ENCODE data around the gene P2RX7. TPM values are rescaled to one million over a fixed set of nuclear protein-coding genes. Genes with fewer than 3 reads are reported as not detected.

Gene P2RX7
- total RNA-seq, 1 experiment from 2014 or later = 0.55 TPM

DNA sequence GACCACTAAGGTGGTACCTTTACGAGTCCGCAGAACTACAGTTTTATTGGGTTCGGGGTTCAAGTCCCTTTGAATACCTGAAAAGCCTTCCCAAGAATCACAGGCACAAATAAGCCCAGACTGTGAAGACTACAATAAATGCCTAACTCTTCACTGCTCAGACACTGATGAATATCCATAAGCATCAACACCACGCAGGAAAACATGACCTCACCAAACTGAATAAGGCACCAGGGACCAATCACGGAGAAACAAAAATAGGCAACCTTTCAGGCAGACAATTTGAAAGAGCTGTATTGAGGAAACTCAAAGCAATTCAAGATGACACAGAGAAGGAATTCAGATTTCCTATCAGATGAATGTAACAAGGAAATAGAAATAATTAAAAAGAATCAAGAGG, 24.2 kb upstream of the P2RX7 start:
- POLR2A ChIA-PET = no interaction called here
- Mint-ChIP-seq H3K9me3 (peaks cover 10% of the 10 kb centered on the region), H3K4me3 (no peak overlapping the region), H3K27ac (no peak overlapping the region), H3K4me1 (no peaks in the 10 kb centered on the region), H3K27me3 (ENCODE audit: low read depth) (no peaks in the 10 kb centered on the region), H3K36me3 (no peaks in the 10 kb centered on the region)
- ATAC-seq (no peak), DNase-seq (ENCODE audit: low spot score) (no peak)
- CTCF ChIA-PET = interaction anchor here (2.3 kb wide), 1 partner anchor 103 kb away, joined by 11 read pairs; no protein-coding TSS in a partner anchor
- TF ChIP-seq FOXP4 (CRISPR knock-in tag; IDR thresholded peaks at IDR 0.05) (no peak), RELA (CRISPR knock-in tag; IDR thresholded peaks at IDR 0.05; ENCODE audit: borderline replicate concordance) (no peak), JAZF1 (CRISPR knock-in tag; IDR thresholded peaks at IDR 0.05) (no peak), NR1H2 (CRISPR knock-in tag; IDR thresholded peaks at IDR 0.05) (no peak), FOXK1 (CRISPR knock-in tag; IDR thresholded peaks at IDR 0.05) (no peak), ZNF396 (CRISPR knock-in tag; IDR thresholded peaks at IDR 0.05; ENCODE audit: borderline replicate concordance) (no peak), CREM (CRISPR knock-in tag; IDR thresholded peaks at IDR 0.05) (no peak), GTF2I (CRISPR knock-in tag; conservative IDR thresholded peaks at IDR 0.05) (no peak), ERG (CRISPR knock-in tag; IDR thresholded peaks at IDR 0.05) (no peak), ZNF671 (CRISPR knock-in tag; IDR thresholded peaks at IDR 0.05) (no peak), ZSCAN18 (CRISPR knock-in tag; IDR thresholded peaks at IDR 0.05) (no peak), ZNF219 (CRISPR knock-in tag; IDR thresholded peaks at IDR 0.05; ENCODE audit: borderline replicate concordance) (no peak), GRHL2 (CRISPR knock-in tag; IDR thresholded peaks at IDR 0.05; ENCODE audit: insufficient replicate concordance, severe bottlenecking) (no peak)
- TF ChIP-seq, protein P1, sequence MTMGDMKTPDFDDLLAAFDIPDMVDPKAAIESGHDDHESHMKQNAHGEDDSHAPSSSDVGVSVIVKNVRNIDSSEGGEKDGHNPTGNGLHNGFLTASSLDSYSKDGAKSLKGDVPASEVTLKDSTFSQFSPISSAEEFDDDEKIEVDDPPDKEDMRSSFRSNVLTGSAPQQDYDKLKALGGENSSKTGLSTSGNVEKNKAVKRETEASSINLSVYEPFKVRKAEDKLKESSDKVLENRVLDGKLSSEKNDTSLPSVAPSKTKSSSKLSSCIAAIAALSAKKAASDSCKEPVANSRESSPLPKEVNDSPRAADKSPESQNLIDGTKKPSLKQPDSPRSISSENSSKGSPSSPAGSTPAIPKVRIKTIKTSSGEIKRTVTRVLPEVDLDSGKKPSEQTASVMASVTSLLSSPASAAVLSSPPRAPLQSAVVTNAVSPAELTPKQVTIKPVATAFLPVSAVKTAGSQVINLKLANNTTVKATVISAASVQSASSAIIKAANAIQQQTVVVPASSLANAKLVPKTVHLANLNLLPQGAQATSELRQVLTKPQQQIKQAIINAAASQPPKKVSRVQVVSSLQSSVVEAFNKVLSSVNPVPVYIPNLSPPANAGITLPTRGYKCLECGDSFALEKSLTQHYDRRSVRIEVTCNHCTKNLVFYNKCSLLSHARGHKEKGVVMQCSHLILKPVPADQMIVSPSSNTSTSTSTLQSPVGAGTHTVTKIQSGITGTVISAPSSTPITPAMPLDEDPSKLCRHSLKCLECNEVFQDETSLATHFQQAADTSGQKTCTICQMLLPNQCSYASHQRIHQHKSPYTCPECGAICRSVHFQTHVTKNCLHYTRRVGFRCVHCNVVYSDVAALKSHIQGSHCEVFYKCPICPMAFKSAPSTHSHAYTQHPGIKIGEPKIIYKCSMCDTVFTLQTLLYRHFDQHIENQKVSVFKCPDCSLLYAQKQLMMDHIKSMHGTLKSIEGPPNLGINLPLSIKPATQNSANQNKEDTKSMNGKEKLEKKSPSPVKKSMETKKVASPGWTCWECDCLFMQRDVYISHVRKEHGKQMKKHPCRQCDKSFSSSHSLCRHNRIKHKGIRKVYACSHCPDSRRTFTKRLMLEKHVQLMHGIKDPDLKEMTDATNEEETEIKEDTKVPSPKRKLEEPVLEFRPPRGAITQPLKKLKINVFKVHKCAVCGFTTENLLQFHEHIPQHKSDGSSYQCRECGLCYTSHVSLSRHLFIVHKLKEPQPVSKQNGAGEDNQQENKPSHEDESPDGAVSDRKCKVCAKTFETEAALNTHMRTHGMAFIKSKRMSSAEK (CRISPR knock-in tag; IDR thresholded peaks at IDR 0.05; ENCODE audit: borderline replicate concordance) = no peak
- TF ChIP-seq, protein P2, sequence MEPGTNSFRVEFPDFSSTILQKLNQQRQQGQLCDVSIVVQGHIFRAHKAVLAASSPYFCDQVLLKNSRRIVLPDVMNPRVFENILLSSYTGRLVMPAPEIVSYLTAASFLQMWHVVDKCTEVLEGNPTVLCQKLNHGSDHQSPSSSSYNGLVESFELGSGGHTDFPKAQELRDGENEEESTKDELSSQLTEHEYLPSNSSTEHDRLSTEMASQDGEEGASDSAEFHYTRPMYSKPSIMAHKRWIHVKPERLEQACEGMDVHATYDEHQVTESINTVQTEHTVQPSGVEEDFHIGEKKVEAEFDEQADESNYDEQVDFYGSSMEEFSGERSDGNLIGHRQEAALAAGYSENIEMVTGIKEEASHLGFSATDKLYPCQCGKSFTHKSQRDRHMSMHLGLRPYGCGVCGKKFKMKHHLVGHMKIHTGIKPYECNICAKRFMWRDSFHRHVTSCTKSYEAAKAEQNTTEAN (CRISPR knock-in tag; IDR thresholded peaks at IDR 0.05) = no peak
- TF ChIP-seq, protein P3, sequence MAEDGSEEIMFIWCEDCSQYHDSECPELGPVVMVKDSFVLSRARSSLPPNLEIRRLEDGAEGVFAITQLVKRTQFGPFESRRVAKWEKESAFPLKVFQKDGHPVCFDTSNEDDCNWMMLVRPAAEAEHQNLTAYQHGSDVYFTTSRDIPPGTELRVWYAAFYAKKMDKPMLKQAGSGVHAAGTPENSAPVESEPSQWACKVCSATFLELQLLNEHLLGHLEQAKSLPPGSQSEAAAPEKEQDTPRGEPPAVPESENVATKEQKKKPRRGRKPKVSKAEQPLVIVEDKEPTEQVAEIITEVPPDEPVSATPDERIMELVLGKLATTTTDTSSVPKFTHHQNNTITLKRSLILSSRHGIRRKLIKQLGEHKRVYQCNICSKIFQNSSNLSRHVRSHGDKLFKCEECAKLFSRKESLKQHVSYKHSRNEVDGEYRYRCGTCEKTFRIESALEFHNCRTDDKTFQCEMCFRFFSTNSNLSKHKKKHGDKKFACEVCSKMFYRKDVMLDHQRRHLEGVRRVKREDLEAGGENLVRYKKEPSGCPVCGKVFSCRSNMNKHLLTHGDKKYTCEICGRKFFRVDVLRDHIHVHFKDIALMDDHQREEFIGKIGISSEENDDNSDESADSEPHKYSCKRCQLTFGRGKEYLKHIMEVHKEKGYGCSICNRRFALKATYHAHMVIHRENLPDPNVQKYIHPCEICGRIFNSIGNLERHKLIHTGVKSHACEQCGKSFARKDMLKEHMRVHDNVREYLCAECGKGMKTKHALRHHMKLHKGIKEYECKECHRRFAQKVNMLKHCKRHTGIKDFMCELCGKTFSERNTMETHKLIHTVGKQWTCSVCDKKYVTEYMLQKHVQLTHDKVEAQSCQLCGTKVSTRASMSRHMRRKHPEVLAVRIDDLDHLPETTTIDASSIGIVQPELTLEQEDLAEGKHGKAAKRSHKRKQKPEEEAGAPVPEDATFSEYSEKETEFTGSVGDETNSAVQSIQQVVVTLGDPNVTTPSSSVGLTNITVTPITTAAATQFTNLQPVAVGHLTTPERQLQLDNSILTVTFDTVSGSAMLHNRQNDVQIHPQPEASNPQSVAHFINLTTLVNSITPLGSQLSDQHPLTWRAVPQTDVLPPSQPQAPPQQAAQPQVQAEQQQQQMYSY (CRISPR knock-in tag; IDR thresholded peaks at IDR 0.05) = no peak
- TF ChIP-seq, protein P4, sequence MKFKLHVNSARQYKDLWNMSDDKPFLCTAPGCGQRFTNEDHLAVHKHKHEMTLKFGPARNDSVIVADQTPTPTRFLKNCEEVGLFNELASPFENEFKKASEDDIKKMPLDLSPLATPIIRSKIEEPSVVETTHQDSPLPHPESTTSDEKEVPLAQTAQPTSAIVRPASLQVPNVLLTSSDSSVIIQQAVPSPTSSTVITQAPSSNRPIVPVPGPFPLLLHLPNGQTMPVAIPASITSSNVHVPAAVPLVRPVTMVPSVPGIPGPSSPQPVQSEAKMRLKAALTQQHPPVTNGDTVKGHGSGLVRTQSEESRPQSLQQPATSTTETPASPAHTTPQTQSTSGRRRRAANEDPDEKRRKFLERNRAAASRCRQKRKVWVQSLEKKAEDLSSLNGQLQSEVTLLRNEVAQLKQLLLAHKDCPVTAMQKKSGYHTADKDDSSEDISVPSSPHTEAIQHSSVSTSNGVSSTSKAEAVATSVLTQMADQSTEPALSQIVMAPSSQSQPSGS (CRISPR knock-in tag; IDR thresholded peaks at IDR 0.05; ENCODE audit: borderline replicate concordance, low read depth) = no peak
- TF ChIP-seq, protein P5, sequence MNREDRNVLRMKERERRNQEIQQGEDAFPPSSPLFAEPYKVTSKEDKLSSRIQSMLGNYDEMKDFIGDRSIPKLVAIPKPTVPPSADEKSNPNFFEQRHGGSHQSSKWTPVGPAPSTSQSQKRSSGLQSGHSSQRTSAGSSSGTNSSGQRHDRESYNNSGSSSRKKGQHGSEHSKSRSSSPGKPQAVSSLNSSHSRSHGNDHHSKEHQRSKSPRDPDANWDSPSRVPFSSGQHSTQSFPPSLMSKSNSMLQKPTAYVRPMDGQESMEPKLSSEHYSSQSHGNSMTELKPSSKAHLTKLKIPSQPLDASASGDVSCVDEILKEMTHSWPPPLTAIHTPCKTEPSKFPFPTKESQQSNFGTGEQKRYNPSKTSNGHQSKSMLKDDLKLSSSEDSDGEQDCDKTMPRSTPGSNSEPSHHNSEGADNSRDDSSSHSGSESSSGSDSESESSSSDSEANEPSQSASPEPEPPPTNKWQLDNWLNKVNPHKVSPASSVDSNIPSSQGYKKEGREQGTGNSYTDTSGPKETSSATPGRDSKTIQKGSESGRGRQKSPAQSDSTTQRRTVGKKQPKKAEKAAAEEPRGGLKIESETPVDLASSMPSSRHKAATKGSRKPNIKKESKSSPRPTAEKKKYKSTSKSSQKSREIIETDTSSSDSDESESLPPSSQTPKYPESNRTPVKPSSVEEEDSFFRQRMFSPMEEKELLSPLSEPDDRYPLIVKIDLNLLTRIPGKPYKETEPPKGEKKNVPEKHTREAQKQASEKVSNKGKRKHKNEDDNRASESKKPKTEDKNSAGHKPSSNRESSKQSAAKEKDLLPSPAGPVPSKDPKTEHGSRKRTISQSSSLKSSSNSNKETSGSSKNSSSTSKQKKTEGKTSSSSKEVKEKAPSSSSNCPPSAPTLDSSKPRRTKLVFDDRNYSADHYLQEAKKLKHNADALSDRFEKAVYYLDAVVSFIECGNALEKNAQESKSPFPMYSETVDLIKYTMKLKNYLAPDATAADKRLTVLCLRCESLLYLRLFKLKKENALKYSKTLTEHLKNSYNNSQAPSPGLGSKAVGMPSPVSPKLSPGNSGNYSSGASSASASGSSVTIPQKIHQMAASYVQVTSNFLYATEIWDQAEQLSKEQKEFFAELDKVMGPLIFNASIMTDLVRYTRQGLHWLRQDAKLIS (CRISPR knock-in tag; IDR thresholded peaks at IDR 0.05; ENCODE audit: borderline replicate concordance) = no peak
